GM10266 (cell line): Measurements from ENCODE around the gene MTUS2.

Experiments used
- DNase-seq: peaks from one replicate; pipeline ENCODE4 v3.0.0; 2012; ENCODE audit errors: extremely low spot score
- CTCF ChIP-seq: IDR thresholded peaks from 2 replicates; pipeline ENCODE4 v1.5.1; 2012; ENCODE audit warnings: mild to moderate bottlenecking, low read depth; ENCODE audit not compliant: control insufficient read depth, insufficient read depth; ENCODE audit errors: missing control alignments

MTUS2 gene

GRCh38 chr13:29428310-29429181, 608.4 kb downstream of the MTUS2 start:
- no peak for DNase-seq
- no peak for TF ChIP-seq CTCF

GRCh38 chr13:29429286-29429900, 609.3 kb downstream of the MTUS2 start:
- no peak for DNase-seq
- no peak for TF ChIP-seq CTCF

GRCh38 chr13:29434217-29434945, 614.2 kb downstream of the MTUS2 start:
- TF ChIP-seq CTCF: no peak
- no peak for DNase-seq

- no peak for DNase-seq
- TF ChIP-seq CTCF: no peak
Observed at GRCh38 chr13:29435125-29435911, 615.2 kb downstream of the MTUS2 start.

- no peak for TF ChIP-seq CTCF
- DNase-seq: no peak
Observed at GRCh38 chr13:29436291-29436690, 616.2 kb downstream of the MTUS2 start.

GRCh38 chr13:29436721-29437280, 616.7 kb downstream of the MTUS2 start:
- DNase-seq: no peak
- TF ChIP-seq CTCF: no peak
